Testis (tissue), 2 donors: ENCODE results near the gene SLC9A4.

ENCODE experiments used
- POLR2A ChIP-seq: fragments of 450-650 bp; IDR thresholded peaks from one replicate; pipeline ENCODE4 v1.6.1; 2017; ENCODE audit warnings: antibody characterized with exemption, mild to moderate bottlenecking, moderate library complexity
- TF ChIP-seq, protein P1 (sequence below), 3 experiments: fragments of 450-650 bp in 2 of 3; fragments of 200-600 bp in 1 of 3; sonication (generic) in 1 of 3; IDR thresholded peaks; one replicate each; pipeline ENCODE4 v1.5.1; 2016 to 2019; ENCODE audit warnings: antibody characterized with exemption in 3 of 3, mild to moderate bottlenecking in 2 of 3, moderate library complexity in 1 of 3

DNA sequence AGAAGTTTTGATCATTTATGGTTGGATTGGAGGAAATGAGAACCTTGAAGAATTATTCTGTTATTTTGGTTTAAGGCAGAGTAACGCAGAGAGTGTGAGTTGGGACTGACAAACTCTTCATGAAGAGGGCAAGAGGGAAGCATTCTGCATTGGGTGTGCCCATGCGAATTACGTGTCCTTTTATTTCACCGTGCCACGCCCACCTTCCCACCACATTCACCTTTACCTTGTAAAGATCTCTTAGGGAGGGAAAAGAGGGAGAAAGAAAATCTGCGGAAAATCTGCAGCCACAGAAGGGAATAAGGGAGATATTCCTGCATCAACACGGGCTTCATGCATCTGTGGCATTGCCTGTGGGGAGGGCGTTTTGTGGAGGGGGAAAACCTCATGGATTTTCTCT lies 31.8 kb downstream of the SLC9A4 start:
- TF ChIP-seq, protein P1, sequence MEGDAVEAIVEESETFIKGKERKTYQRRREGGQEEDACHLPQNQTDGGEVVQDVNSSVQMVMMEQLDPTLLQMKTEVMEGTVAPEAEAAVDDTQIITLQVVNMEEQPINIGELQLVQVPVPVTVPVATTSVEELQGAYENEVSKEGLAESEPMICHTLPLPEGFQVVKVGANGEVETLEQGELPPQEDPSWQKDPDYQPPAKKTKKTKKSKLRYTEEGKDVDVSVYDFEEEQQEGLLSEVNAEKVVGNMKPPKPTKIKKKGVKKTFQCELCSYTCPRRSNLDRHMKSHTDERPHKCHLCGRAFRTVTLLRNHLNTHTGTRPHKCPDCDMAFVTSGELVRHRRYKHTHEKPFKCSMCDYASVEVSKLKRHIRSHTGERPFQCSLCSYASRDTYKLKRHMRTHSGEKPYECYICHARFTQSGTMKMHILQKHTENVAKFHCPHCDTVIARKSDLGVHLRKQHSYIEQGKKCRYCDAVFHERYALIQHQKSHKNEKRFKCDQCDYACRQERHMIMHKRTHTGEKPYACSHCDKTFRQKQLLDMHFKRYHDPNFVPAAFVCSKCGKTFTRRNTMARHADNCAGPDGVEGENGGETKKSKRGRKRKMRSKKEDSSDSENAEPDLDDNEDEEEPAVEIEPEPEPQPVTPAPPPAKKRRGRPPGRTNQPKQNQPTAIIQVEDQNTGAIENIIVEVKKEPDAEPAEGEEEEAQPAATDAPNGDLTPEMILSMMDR (IDR thresholded peaks at IDR 0.05): no peak
- no peak for TF ChIP-seq POLR2A
